ENCODE measurements around the gene OLFML2B.

The OLFML2B gene

DNA sequence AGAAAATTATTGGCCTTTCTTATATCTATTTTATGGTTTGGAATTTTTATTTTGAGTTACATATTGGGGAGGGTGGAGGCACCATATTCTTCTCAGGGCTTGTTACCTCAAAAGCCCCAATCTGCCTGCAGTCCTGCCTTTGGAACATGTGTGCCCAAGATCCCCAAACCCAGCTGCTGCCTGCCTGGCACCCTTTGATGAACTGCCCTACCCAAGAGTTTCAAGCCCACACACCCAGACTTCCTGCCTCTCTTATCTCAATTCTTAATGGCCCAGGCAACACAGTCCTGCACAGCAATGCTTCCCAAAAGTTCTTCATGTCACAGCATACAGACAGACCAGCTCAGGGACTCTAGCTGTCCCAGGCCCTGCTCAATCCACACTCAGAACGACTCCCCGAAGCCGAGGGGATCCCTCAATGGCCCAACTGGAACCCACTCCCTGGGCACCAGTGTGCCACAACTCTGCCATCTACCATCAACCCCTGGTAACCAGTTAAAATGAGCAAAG is 19.2 kb downstream of the OLFML2B start:
- DNase-seq: no peak

DNA sequence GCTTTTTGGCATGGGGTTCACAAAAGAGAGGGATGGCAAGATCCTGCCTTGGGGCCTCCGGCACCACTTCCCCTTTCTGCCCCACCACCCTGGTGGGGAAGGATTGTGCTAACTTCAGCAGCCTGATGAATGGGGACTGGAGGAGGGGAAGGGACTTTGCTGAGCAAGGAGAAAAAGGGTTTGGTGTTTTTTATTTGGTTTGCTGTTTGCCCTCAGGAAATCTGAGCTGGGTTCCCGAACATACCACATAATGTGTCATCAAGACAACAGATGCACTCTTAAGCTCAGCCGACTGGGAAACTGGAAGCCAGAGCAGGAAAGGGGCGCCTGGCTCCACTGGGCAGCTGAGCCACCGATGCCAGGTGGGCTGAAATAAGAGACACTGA is 19.8 kb downstream of the OLFML2B start:
- no peak for DNase-seq

DNA sequence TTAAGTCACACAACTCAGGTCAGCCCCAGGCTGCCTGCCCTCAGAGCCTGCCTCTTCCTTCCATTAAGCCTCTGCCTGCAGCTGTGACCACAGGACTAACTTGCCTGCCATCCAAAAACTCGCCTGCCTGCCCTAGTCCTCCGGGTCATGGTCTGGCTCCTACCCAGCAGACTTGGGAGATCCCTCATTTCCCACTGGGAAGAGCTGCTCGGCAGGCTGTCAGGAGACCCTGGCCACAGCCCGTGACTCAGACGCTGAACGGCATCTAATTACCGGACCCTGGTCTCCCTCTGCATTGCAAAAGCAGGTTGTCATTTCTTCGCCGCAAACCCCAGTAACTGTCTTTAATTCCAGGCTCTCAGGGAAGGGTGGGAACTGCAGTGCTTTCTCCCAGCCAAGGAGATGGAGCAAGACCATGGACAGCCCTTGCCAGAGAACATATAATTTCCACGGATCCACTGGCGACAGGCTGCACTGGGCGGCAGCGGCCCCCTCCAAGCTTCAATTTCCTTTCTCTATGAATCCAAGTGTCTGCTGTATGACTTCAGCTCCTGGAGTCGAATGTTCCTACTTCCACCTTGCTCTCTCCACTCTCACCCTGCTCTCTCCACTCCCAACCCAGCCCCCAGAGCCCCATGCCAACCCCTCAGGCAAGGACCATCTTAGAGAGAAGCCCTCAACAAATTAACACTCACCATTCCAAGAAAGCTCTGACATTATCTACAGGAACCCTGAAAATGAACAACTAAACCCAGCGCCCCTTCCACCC is 20.4 kb downstream of the OLFML2B start:
- no peak for DNase-seq

DNA sequence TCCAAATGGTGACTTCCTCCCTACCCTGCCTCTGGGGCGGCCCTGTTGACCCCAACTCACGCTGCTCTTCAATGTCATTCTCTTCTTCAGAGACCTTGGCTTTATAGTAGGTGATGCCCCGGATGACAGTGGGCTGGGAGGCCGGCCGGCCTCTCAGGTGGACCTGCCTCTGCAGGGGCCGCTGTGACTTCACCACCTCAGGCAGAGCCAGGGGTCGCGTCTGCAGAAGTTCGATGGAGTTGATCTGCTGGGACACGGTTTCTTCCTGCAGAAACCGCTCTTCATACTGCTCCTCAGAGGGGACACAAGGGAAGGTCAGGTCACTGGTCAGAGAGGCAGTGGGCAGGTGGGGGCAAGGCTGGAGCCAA is 23.6 kb downstream of the OLFML2B start:
- no peak for DNase-seq

DNA sequence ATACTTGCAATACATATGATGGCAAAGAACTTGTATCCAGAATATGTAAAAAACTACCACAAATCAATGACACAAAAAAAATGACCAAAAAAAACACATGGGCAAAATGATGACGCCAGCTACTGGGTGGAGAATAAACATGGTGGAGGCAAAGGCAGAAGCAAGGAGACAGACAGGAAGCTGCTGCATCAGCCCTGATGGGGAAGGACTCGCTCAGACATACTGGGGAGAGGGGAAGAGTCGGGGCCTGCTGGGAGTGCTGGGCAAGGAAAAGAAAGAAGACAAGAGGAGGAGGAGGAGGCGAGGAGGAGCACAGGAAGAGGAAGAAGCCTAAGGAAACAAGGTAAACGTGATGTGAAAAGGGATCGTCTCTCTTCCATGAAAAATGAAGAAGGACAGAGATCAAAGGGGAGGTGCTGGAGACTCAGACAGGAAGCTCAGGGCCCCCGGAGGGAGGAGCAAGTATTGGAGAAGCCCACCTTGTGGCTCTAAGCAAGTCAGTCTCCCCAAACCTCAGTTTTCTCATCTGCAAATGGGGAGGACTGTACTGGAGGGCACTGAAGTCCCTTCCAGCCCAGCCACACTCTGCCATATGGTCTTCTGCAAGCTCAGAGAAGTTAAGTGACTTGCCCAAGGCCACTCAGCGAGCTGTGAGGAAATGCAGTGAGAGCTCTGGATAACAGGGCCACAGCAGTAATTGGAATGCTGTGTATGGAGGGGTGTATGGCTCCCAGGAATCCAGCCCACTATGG is 24.2 kb downstream of the OLFML2B start:
- no peak for DNase-seq

DNA sequence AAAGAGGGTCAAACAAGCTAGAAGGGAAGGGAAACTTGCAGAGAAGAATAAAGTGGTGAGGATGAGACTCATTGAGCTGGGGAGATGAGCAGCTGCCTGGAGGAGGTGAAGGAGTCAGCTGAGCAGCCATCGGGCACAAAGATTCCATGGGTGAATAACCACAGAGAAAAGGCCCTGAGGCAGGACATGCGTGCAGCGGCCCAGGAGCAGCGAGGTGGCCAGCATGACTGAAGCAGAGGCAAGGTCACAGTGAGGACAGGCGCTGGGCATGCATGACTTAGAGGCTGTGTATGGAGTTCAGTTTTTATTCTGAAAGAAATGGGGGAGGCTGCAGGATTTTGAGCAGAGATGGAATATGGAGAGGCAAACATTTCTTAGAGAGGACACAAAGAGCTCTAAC is 24.9 kb downstream of the OLFML2B start:
- no peak for DNase-seq

DNA sequence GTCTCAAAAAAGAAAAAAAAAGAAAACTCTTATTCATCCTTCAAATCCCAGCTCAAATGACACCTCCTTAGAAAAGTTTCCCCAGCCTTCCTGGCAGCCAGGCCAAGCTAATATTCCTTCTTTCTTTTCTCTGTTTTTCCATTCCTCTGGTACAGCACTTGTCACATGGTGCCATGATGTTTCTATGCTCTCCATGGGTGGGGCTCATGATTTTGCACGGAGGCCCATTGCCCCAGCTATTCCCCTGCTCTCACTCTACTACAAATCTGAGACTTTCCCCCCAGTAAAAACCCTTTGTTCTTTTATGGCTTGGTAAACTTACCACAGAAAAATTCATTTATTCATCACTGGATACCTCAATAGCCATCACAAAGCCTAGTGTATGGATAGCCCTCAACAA is 26.5 kb downstream of the OLFML2B start:
- no peak for DNase-seq

DNA sequence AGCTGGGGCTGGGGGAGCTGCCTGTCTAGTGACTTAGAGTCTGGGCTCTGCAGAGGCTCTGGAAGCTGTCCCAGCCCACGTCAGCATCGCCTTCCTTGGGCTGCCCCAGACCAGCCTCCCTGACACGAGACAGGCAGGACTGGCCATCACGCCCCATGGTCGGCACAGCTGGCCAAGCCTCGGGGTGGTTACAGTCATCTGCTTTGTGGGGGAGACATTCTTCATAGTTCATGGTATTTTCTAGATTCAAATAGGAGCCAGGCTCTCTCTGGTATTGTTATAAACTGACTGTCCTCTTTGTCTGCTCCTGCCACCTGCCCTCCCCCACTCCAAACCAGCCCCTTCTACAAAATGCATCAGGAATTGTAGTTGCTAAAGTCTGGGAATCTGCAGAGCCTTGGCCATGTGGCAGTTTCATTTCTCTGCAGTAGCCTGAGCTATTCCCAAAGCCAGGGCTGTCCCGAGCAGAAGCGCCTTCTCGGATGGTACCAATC is 29.4 kb downstream of the OLFML2B start:
- no peak for DNase-seq

DNA sequence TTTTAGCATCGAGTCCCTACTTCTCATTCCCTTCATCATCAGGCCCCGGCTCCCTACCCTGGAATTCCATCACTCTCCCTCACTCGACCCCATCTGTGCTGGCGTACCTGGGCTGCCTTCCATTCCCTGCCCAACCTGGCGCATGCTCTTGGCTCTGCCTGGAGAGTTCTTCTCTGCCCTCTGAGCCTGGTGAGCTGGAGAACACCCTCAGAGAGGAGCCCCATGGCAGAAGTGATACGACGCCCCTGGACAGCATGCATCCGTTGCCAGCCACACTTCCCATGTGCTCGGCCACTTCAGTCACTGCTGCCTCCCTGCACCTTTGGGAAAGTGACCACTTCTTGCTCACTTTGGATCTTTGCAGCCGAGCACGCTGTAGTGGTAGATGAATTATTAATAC is 30.1 kb downstream of the OLFML2B start:
- no peak for DNase-seq

DNA sequence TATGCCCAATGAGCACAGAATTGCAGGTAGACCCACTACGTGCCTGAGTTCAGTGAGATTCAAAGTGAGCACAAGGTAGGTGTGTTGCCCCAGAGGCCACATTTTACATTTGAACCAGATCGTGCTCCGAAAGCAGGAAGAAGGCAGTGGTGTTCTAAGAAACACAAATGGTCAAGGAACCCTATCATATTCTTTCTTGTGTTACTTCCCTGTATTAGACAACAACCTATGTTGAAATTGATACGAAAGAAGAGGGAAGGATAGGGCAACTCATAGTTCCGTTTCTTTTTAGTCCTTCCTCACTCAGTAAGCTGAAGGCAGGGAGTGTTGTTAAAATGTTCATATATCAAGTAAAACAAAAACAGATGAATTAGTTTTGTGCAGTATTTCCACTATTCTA is 33.9 kb downstream of the OLFML2B start:
- DNase-seq: no peak

DNA sequence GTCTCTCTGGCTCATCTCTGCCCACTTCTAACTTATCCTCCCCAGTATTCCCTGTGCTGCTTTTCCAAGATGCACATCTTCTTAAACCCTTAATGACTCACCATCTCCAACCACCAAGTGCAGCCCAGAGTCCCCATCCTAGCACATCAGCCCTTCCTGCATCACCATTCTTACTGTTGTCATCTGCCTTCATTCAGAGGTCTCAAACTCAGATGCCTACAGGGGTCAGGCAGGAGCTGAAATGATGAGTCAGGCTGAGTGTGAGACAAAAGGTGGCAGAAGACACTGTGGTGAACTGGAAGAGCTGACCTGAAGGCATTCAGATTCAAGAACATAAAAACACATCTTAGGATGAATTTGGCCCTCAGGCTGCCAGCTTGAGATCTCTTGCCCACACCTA is 34.6 kb downstream of the OLFML2B start:
- no peak for DNase-seq

DNA sequence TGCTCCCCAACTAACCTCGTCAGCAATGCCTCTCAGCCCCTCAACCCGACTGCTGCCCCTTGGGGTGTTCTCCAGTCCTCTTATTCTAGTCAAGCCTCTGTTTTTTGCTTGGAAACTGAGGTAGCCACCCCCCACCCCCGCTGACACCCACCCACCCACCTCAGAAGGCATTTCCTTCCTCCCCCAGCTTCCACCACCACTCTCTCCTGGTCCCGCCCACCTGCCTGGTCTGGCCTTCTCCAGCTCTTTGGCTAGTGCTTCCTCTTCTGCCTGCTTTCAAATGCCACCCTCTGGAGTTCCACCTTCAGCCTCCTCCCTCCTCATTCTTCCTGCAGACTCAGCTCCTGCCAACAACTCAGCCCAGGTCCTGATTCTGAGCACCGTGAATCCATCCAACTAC is 35.3 kb downstream of the OLFML2B start:
- DNase-seq: no peak

DNA sequence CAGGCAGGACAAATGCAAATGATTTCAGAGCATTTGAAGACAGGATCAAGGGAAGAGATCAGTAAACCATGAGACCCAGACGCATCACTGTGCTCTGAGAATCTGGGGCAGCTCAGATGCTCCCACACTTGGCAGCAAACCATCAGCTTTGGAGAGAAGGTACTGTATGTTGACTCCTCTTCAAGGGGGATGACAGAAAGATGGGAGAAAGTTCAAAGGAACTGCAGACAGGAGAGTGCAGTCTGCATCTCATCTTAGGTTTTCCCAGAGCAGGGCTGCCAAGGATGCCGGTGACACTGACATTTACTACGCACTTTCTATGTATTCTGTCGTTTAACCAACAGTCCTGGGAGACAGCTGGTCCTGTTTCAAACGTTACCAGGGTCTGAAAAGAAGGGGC is 35.8 kb downstream of the OLFML2B start:
- DNase-seq: no peak

DNA sequence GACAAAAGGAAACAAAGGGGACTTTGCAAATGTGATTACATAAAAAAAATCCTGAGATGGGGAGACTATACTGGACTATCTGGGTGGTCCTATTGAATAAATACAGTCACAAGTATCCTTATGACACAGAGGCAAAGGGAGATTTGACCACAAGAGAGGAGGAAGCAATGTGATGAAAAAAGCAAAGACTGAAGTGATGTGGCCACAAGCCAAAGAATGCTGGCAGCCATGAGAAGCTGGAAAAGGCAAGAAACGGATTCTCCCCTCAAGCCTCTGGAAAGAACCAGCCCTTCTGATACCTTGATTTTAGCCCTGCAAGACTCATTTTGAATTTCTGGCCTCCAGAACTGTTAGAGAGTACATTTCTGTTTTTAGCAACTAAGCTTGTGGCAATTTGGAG is 36.4 kb downstream of the OLFML2B start:
- no peak for DNase-seq

DNA sequence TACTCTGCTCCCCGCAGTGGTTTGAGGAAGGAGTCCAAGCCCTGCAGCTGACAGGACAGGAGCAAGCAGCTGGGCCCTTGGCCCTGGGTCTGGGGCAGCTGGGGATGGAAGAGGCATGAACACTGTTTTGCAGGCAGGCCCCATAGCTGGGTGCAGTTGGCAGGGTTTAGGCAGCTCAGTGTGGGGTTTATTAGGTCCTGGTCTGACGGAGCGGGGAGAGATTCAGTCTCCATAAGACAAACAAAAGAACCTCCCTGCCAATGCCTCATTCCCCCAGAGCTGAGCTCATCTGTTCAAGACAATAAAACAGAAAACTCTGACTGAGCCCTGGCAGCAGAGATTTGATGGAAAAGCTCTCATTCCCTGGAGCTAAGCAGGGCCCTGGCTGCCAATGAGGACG is 37.3 kb downstream of the OLFML2B start:
- DNase-seq: no peak

DNA sequence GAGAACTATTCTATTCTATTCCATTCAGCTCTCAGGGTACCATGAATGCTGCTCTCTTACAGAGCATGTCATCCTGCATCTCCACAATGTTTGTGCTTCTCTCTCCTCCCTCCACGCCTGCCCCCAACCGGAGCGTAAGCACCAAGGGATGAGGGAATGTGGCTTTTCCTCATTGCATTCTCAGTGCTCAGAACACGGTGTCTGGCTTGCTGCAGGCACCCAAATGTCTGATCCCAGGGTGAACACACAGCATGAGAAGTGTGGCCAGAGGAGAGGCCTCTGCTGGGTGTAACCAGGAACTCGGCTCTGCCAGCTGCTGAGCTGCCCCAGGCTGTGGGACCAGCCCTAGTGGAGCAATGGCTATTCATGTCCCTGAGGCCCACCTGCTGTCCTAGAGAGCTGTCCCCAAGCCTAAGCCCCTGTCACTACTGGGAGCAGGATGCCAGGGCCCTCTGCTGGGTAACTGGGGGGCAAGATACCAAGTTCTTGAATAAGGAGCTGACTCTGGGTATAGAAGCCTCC is 38.3 kb downstream of the OLFML2B start:
- no peak for DNase-seq

DNA sequence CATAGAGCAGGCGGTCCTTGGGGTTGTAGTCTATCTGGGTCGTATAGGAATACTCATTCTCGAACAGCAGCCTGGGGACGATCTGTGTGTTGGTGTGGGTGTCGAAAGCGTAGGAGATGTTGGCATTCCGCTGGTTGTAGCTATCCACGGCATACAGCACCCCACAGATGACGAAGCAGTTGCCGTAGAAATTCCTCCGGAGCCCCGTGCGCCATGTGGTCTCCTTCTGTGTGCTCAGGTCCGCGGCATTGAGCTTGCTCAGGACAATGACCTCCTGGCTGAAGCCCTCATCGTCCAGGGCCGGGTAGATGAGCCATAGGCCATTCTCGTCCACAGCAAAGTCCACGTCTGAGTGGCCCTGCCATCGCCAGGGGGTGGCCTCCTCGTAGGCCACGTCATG is 39.9 kb downstream of the OLFML2B start:
- DNase-seq: no peak

DNA sequence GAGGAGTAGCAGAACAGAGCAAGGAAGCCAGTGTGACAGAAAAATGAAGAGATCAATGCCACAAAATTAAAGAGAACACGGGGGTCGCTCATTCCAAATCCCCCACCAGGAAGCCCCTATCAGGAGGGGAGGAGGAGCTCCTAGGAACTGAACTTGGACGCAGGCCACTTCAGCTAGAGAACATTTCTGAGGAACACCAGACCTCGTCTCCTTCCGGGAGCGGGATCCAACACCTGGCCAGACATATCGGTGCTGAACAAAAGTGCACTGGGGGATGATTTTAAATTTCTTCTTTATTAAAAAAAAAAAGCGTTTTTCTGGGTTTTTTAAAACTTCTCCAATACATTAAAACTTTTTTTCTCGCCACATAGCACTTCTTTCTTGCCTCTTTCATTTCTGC is 40.8 kb downstream of the OLFML2B start:
- no peak for DNase-seq

DNA sequence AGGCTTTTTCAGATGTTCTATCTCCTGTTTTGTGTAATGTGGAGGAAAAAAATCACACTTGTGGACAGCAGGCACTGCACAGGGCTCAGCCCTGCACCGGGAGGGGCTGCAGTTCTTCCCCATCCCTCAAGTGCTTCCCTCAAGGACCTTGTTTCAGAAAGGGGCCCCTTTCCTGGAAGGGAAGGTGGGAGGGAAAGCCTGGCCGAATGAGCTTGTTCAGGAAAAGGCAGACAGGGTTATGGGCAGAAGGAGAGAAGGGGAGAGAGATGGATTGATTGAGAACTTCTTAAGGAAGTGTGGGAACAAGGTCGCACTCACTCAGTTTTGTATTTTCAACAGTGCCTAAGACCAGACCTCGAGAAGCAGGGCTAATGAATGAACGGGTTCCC is 41.2 kb downstream of the OLFML2B start:
- DNase-seq: no peak

DNA sequence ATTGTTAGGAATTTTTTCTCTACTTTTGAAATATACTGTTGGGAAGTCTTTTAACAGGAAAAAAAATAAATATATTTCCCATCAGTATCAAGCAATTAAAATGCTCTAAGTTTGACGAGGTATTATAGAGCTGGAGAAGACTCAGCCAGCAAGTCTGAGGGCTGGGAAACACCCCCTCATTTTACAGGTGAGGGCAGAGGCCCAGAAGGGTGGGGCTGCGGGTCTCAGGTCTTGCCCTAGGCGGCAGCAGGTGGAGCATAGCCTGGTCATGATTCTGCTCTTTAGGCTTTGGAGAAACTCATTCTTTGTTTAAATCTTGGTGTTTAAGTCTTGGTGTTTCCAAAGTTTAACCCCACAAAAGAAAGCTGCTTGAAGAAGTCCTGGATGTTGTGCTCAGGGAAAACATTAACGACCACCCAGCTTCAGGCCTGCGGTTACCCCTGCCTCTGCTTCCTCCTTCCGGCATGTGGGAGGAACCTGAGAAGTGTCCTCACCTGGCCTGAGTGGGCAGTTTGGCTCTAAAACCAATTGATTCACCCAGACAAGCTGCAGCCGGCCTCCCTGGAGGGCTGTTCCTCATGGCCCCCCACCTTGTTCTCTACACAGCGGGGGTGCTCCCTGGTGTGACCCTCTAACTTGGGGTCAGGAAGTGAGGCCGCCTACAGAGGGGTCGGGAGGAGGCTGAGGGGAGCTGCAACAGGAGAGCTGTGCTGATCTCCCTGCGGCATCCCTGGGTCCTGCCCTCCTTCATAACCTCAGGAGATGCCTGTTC is 41.7 kb downstream of the OLFML2B start:
- no peak for DNase-seq

DNA sequence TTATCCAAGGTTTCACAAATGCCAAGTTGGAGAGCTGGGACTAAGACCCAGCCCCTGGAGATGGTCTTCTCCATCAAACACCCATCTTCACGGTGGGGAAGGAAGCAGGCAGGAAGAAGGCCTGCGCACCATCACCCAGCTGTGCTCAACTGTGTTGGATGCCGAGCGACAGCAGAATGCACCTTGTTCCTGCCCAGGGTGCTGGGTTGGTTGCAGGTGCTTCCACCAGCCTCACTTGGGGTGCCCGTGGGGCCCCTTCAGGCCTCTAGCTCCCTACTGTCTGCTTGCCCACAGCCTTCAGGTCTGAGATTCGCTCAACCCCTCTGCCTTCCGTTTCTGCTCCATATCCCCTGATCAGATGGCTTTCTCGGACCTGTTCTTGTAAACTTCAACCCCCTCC is 42.5 kb downstream of the OLFML2B start:
- DNase-seq: no peak

DNA sequence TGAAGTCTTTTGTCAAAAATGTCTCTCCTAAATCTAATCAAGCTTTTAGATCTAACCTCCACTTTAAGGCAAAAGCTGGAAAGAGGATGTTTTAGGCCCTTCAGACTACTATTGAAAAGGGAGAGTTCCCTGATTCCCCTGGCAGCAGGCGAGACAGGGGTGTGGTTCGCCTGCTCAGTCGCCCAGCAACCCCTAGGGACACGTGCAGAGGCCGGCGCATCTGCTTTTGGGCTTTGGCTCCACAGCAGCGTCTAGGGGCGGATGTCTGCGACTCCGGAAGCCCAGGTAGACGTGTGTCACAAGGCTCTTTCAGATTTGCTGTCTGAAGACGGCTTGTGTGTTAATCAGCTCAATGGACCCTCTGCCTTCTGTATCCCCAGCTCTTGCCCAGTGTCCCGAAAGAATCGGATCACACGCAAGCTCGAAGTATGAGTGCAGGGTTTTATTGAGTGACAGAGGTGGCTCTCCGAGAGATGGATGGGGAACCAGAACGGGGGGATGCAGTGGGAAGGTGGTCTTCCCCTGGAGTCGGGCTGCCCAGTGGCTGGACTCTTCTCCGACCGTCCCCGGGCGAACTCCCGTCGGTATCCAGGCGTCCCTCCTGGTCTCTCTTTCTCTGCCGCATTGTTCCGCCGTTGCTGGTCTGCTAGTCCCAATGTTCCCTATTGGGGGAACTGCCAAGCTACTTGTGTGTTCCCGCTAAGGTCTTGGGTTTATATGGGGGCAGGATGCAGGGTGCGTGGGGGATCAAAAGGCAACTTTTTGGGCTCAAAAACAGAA is 45.5 kb downstream of the OLFML2B start:
- DNase-seq: no peak
